Adrenal gland (tissue), 12 donors: ENCODE results near the gene MUC2. TPM values are rescaled to one million over a fixed set of nuclear protein-coding genes. Genes with fewer than 3 reads are reported as not detected.
A peak's percentile ranks its signal among the peaks of the same experiment; 100 is the strongest.

Source experiments
- DNase-seq, 7 donors: peaks; one replicate each; pipeline ENCODE4 v3.0.0-alpha.2; 2019 to 2020
- H3K27ac ChIP-seq, 5 donors: fragments of 200-600 bp; sonication (generic) in 4 of 5; 1 replicate in 3 of 5; 2 replicates in 2 of 5; pipeline versions ENCODE4 v1.5.1 to v1.8.0; 2016 to 2020; ENCODE audit warnings: mild to moderate bottlenecking in 1 of 5
- H3K27me3 ChIP-seq: fragments of 200-600 bp; 2 replicates; pipeline ENCODE4 v1.8.0; 2021
- H3K36me3 ChIP-seq, 2 donors: fragments of 200-600 bp; replicated peaks in 1 of 2; 1 replicate in 1 of 2; 2 replicates in 1 of 2; pipeline versions ENCODE4 v1.5.1 to v1.8.0; 2018 to 2022
- H3K4me1 ChIP-seq, 2 donors: fragments of 200-600 bp; replicated peaks in 1 of 2; 1 replicate in 1 of 2; 2 replicates in 1 of 2; pipeline versions ENCODE4 v1.5.1 to v1.8.0; 2018 to 2021
- H3K4me3 ChIP-seq, 4 donors: fragments of 200-600 bp; sonication (generic) in 3 of 4; one replicate each; pipeline ENCODE4 v1.5.1; 2016 to 2018
- H3K9me3 ChIP-seq, 3 donors: fragments of 200-600 bp; sonication (generic) in 1 of 3; replicated peaks in 1 of 3; 1 replicate in 2 of 3; 2 replicates in 1 of 3; pipeline versions ENCODE4 v1.5.1 to v1.8.0; 2016 to 2021
- POLR2A ChIP-seq, 2 donors: fragments of 450-650 bp; IDR thresholded peaks; one replicate each; pipeline ENCODE4 v1.6.1; 2017; ENCODE audit warnings: antibody characterized with exemption in 2 of 2, mild to moderate bottlenecking in 2 of 2, moderate library complexity in 1 of 2
- WGBS, 4 donors: extraction: QIAGEN DNeasy Blood & Tissue Kit in 2 of 4; methylation state at CpG; one replicate each; pipeline versions ENCODE4 v1.1.5 to v1.1.7; 2013 to 2017; 5-methylcytosine and 5-hydroxymethylcytosine counted together
- intact Hi-C, 2 donors: fragments of 100-400 bp; cut with DNase I; formaldehyde crosslinking; loops; one replicate each; pipeline versions ENCODE4 v1.14.1 to v1.15.0; 2022 to 2023
- polyA plus RNA-seq, 3 donors: library from polyadenylated mRNA; stranded (reverse); fragments of 200-250 nt in 2 of 3; fragments of 350-450 nt in 1 of 3; fragmentation: Illumina TruSeq in 1 of 3; extraction: RNeasy Lipid Tissue Mini Kit (QIAGEN cat#74804) in 1 of 3; gene quantifications; one replicate each; pipeline ENCODE4 v1.2.3, GENCODE V29; 2013 to 2014
- total RNA-seq, 9 donors: library from RNA; depleted of rRNA in 4 of 9; stranded (reverse); fragments of >200 nt in 4 of 9; fragments of 120-200 nt in 1 of 9; fragmentation: NEBNext Ultra II Directional in 1 of 9; extraction: Animal tissue kit (Norgen Biotek cat#: 25700) in 1 of 9; gene quantifications; one replicate each; pipeline versions ENCODE4 v1.1.0 to v1.2.4, GENCODE V29; 2013 to 2023
- TF ChIP-seq, protein P1 (sequence below), 6 experiments: fragments of 450-650 bp in 4 of 6; fragments of 200-600 bp in 2 of 6; sonication (generic) in 1 of 6; IDR thresholded peaks; 1 replicate in 5 of 6; 2 replicates in 1 of 6; pipeline versions ENCODE4 v1.5.1 to v1.8.0; 2016 to 2021; ENCODE audit warnings: antibody characterized with exemption in 6 of 6, mild to moderate bottlenecking in 2 of 6, moderate library complexity in 1 of 6
- donor health status: healthy with polysubstance abuse.
- donor health status: Bipolar disorder and iron deficiency.
- donor health status: DM: yes; HTN: yes; CAD: no.
- donor health status: DM: no; HTN: no; CAD: no.
- donor health status: DM: no; HTN: no; CAD: no.
- donor health status: DM: yes; HTN: yes; CAD: no.

The MUC2 gene
- total and polyA plus RNA-seq, 12 donors, result under 0.01 to 0.31 (median 0.12) TPM; not detected in 7

DNA sequence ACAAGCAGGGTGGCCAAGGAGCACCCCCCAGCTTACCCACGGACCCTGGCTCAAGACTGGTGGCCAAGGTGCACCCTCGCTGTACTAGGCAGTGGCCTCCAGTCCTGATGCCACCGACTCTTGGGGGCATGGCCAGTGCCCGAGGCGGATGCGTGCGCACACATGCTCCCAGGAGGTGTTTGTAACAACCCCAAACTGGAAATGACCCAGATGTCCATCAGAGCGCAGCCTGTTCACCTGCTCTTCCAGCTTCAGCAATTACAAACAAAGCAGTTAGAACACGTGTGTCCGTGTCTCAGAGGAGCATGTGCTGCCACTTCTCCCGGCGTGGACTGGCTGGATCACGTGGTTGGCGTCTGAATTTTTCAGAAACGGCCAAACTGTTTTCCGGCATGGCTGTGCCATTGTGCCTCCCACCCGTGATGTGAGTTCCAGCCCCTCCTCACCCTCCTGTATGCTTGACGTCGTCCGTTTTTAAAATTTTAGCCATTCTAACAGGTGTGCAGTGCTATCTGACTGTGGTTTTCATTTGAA is 31.0 kb upstream of the MUC2 start:
- Histone ChIP-seq H3K4me1 (no peaks in the 10 kb centered on the region), H3K36me3 (no peaks in the 10 kb centered on the region), H3K4me3 (no peak overlapping the region), H3K27ac (no peak overlapping the region), H3K9me3 (no peaks in the 10 kb centered on the region), H3K27me3 (peaks cover 4% of the 10 kb centered on the region)
- 81 to 92% (median 88%) methylated on average over 19 to 20 of the region's 20 CpGs for WGBS, 4 donors
- TF ChIP-seq POLR2A (IDR thresholded peaks at IDR 0.05), result no peak
- DNase-seq, result peak in 1 of 7 donors; percentile 6
- intact Hi-C loops, result no loop called here

DNA sequence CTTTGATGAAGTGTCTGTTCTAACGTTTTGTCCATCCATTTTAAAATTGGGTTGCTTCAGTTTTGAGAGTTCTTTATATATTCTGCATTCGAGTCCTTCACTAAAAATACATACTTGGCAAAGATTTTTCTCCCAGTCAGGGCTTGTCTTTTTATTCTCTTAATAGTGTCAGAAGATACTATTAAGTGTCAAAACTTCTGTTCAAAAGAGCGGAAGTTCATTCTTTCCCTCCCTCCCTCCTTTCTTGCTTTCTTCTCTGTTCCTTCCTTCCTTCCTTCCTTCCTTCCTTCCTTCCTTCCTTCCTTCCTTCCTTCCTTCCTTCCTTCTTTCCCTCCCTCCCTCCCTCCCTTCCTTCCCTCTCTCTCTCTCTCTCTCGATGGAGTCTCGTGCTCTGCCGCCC is 30.5 kb upstream of the MUC2 start:
- TF ChIP-seq, protein P1, sequence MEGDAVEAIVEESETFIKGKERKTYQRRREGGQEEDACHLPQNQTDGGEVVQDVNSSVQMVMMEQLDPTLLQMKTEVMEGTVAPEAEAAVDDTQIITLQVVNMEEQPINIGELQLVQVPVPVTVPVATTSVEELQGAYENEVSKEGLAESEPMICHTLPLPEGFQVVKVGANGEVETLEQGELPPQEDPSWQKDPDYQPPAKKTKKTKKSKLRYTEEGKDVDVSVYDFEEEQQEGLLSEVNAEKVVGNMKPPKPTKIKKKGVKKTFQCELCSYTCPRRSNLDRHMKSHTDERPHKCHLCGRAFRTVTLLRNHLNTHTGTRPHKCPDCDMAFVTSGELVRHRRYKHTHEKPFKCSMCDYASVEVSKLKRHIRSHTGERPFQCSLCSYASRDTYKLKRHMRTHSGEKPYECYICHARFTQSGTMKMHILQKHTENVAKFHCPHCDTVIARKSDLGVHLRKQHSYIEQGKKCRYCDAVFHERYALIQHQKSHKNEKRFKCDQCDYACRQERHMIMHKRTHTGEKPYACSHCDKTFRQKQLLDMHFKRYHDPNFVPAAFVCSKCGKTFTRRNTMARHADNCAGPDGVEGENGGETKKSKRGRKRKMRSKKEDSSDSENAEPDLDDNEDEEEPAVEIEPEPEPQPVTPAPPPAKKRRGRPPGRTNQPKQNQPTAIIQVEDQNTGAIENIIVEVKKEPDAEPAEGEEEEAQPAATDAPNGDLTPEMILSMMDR (IDR thresholded peaks at IDR 0.05), result no peak
- no peak for TF ChIP-seq POLR2A (IDR thresholded peaks at IDR 0.05)
- no peaks in the 10 kb centered on the region for H3K36me3 ChIP-seq
- no peak overlapping the region for H3K4me3 ChIP-seq
- H3K9me3 ChIP-seq, result no peaks in the 10 kb centered on the region
- intact Hi-C loops, result no loop called here
- no peaks in the 10 kb centered on the region for H3K4me1 ChIP-seq
- no peak for DNase-seq
- H3K27ac ChIP-seq, result no peak overlapping the region
- H3K27me3 ChIP-seq, result peaks cover 4% of the 10 kb centered on the region
- 69 to 81% (median 78%) methylated on average over 6 of the region's 6 CpGs for WGBS, 4 donors

DNA sequence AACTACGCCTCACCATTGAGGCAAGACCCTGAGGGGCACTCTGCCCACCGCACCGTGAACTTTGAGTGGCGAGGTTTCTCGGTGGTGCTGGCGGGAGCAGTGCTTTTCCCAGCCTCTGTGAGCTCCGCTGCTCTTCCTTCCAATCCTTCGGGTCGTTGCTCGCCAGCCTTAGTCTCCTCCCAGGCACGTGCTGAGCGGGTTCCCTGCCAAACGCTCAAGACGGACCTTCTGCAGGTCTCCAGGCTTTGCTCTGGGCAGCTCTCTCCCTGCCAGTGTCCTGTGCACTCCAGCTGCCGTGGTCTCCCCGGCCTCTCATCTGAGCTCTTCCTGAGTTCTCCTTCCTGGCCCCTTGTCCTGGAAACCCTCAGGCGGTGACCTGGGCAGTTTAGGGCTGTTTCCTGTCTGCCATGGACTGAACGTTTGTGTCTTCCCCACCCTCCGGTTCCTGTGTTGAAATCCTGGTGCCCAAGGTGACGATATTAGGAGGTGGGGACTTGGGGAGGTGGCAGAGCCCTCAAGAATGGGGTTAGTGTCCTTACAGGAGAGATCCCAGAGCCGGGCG is 27.0 kb upstream of the MUC2 start:
- no peak overlapping the region for H3K4me3 ChIP-seq
- H3K9me3 ChIP-seq, result no peaks in the 10 kb centered on the region
- H3K27ac ChIP-seq, result no peak overlapping the region
- peaks cover 7% of the 10 kb centered on the region for H3K27me3 ChIP-seq
- no peaks in the 10 kb centered on the region for H3K4me1 ChIP-seq
- intact Hi-C loops, result no loop called here
- H3K36me3 ChIP-seq, result no peaks in the 10 kb centered on the region
- 60 to 68% (median 63%) methylated on average over 18 to 22 of the region's 22 CpGs for WGBS, 4 donors
- peak in 2 of 7 donors; percentile 7 to 13 for DNase-seq
- TF ChIP-seq, protein P1 (IDR thresholded peaks at IDR 0.05), result no peak
- no peak for TF ChIP-seq POLR2A (IDR thresholded peaks at IDR 0.05)

DNA sequence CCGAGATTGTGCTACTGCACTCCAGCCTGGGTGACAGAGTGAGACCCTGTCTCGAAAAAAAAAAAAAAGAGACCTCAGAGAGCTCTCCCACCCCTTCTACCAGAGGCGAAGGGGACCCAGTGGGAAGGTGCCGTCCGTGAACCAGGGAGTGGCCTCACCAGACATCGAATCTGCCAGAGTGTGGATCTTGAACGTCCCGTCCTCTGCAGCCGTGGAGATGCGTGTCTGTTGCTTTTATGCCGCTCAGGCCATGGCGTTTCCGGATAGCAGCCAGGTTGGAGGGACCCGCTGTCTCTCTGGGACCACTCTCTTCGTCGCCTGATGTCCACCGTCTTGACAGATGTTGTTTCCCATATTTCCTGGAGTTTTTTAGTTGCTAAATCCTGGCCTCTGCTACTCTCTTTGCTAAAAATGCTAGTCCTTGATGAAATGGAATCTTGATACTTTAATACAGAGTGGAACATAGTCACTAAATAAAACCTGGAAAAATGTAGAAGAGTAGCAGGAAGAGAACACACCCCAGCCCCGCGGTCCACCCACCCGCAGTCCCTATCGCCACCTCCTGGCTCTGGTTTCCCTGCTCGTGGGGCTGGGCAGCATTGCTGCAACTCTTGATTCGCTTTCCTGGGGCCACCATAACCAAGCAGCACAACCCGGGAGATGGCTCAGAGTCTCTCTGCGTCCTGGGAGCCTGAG is 26.2 kb upstream of the MUC2 start:
- H3K36me3 ChIP-seq, result no peaks in the 10 kb centered on the region
- TF ChIP-seq POLR2A (IDR thresholded peaks at IDR 0.05), result no peak
- TF ChIP-seq, protein P1 (IDR thresholded peaks at IDR 0.05), result no peak
- H3K27ac ChIP-seq, result no peak overlapping the region
- 63 to 76% (median 69%) methylated on average over 23 to 25 of the region's 25 CpGs for WGBS, 4 donors
- no peaks in the 10 kb centered on the region for H3K4me1 ChIP-seq
- intact Hi-C loops, result no loop called here
- H3K27me3 ChIP-seq, result peaks cover 12% of the 10 kb centered on the region
- H3K9me3 ChIP-seq, result no peaks in the 10 kb centered on the region
- peak in 2 of 7 donors; percentile 9 to 11 for DNase-seq
- no peak overlapping the region for H3K4me3 ChIP-seq
